NB4 (cell line): Measurements from ENCODE around the gene CTPS1.

Experiments used
- DNase-seq: peaks from one replicate; pipeline ENCODE4 v3.0.0; 2010; ENCODE audit warnings: low read depth
- H3K4me3 ChIP-seq: one replicate; pipeline ENCODE4 v1.5.1; 2011; ENCODE audit warnings: mild to moderate bottlenecking, low read depth, low read length, moderate library complexity
- MAX ChIP-seq: IDR thresholded peaks from 2 replicates; pipeline ENCODE4 v1.6.1; 2011; ENCODE audit warnings: low read depth, low read length
- MYC ChIP-seq: IDR thresholded peaks from 2 replicates; pipeline ENCODE4 v1.6.1; 2011; ENCODE audit warnings: low read depth, low read length
- POLR2A ChIP-seq: IDR thresholded peaks from 2 replicates; pipeline ENCODE4 v1.6.1; 2011; ENCODE audit warnings: mild to moderate bottlenecking; ENCODE audit not compliant: insufficient read length; ENCODE audit errors: extremely low read depth
- TF ChIP-seq, protein P1 (sequence below): IDR thresholded peaks from one replicate; pipeline ENCODE4 v1.5.1; 2012; ENCODE audit warnings: low read depth, low read length

Gene CTPS1

DNA sequence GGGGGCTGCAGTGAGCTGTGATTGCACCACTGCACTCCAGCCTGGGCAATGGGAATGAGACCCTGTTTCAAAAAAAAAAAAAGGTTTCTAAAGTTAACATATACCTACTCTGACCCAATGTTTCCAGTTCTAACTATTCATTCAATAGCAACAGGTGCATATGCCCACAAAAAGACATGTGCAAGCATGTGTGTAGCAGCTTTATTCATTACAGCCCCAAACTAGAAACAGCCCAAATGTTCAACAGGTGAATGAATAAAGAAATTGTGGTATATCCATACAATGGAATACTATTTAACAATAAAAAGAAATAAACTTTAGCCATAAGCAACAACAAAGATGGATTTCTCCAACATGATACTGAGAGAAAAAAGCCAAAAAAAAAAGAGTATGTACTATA is 21.3 kb upstream of the CTPS1 start:
- TF ChIP-seq MYC = no peak
- TF ChIP-seq POLR2A = no peak
- TF ChIP-seq MAX = no peak
- TF ChIP-seq, protein P1, sequence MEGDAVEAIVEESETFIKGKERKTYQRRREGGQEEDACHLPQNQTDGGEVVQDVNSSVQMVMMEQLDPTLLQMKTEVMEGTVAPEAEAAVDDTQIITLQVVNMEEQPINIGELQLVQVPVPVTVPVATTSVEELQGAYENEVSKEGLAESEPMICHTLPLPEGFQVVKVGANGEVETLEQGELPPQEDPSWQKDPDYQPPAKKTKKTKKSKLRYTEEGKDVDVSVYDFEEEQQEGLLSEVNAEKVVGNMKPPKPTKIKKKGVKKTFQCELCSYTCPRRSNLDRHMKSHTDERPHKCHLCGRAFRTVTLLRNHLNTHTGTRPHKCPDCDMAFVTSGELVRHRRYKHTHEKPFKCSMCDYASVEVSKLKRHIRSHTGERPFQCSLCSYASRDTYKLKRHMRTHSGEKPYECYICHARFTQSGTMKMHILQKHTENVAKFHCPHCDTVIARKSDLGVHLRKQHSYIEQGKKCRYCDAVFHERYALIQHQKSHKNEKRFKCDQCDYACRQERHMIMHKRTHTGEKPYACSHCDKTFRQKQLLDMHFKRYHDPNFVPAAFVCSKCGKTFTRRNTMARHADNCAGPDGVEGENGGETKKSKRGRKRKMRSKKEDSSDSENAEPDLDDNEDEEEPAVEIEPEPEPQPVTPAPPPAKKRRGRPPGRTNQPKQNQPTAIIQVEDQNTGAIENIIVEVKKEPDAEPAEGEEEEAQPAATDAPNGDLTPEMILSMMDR = no peak
- no peak for DNase-seq
- H3K4me3 ChIP-seq = no peak overlapping the region

- H3K4me3 ChIP-seq = no peak overlapping the region
- no peak for DNase-seq
- TF ChIP-seq MAX (no peak), POLR2A (no peak), MYC (no peak)
- TF ChIP-seq, protein P1 = no peak
Measured at GRCh38 chr1:40965531-40965930, 14.0 kb upstream of the CTPS1 start.

GRCh38 chr1:40966417-40966816 is 13.1 kb upstream of the CTPS1 start:
- DNase-seq = no peak
- TF ChIP-seq MYC (no peak), POLR2A (no peak), MAX (no peak)
- TF ChIP-seq, protein P1 = no peak
- no peak overlapping the region for H3K4me3 ChIP-seq

GRCh38 chr1:40969445-40969844 is 10.1 kb upstream of the CTPS1 start:
- DNase-seq = no peak
- no peak overlapping the region for H3K4me3 ChIP-seq
- TF ChIP-seq POLR2A = no peak
- TF ChIP-seq, protein P1 = no peak
- no peak for TF ChIP-seq MAX
- TF ChIP-seq MYC = no peak

DNA sequence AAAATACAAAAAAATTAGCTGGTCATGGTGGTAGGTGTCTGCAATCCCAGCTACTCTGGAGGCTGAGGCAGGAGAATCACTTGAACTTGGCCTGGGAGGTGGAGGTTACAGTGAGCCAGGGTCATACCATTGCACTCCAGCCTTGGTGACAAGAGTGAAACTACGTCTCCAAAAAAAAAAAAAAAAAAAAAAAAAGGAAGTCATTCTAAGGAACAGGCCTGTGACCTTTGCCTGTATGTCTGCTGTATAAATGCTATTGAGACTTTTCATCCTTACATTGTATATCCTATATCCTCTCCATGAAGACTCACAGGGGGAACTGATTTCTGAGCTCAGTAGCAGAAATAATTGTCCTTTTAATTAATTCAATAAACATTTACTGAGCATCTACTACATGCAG is 7.5 kb upstream of the CTPS1 start:
- no peak for DNase-seq
- H3K4me3 ChIP-seq = no peak overlapping the region
- TF ChIP-seq, protein P1 = no peak
- TF ChIP-seq MYC (no peak), MAX (no peak), POLR2A (no peak)

DNA sequence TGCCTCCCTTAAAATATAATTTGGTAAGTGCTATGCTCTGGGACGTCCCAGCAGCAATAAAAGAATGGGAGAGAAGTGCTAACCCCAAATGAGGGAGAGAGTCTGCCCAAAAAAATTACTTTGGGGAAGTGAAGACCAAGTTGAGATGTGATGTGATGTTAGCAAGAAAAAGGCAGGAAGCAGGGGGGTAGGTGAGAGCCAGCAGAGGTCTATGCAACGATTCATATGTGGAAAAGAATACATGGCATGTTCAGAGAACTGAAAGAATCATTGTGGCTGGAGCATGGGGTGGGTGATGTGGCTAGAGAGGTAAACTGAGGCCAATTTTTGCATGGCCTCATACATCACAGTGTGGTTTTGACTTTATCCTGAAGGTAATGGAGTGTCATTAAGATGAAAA is 5.6 kb upstream of the CTPS1 start:
- DNase-seq = no peak

More for the DNA sequence above, 5.6 kb upstream of the CTPS1 start:
- H3K4me3 ChIP-seq = no peak overlapping the region
- TF ChIP-seq MYC (no peak), POLR2A (no peak), MAX (no peak)
- TF ChIP-seq, protein P1 = no peak
